HepG2 (cell line): ENCODE measurements around the gene ZKSCAN5. TPM values are rescaled to one million over a fixed set of nuclear protein-coding genes. Genes with fewer than 3 reads are reported as not detected.

ENCODE experiments used
- CREM ChIP-seq, 2 experiments: sonication (generic) in 1 of 2; formaldehyde crosslinking in 1 of 2; IDR thresholded peaks; 2 replicates each; pipeline versions ENCODE4 v1.4.0 to v1.6.1; 2016 to 2020; ENCODE audit warnings: antibody characterized with exemption in 1 of 2, mild to moderate bottlenecking in 1 of 2, missing genetic modification reagents in 1 of 2
- DZIP1 ChIP-seq: sonication (generic); formaldehyde crosslinking; IDR thresholded peaks from 2 replicates; pipeline ENCODE4 v1.5.0; 2020; ENCODE audit warnings: mild to moderate bottlenecking, missing genetic modification reagents
- FOXJ3 ChIP-seq: sonication (generic); formaldehyde crosslinking; IDR thresholded peaks from 2 replicates; pipeline ENCODE4 v1.4.0; 2020; ENCODE audit warnings: missing genetic modification reagents, mild to moderate bottlenecking, borderline replicate concordance
- GABPA ChIP-seq, 2 experiments: IDR thresholded peaks; 2 replicates each; pipeline ENCODE4 v1.6.1; 2011 to 2016; ENCODE audit warnings: low read depth in 2 of 2, low read length in 1 of 2, missing biosample characterization in 1 of 2, missing genetic modification characterization in 1 of 2
- GATAD1 ChIP-seq: IDR thresholded peaks from 2 replicates; pipeline ENCODE4 v1.6.1; 2016; ENCODE audit warnings: missing genetic modification reagents, missing compliant biosample characterization
- HNF1B ChIP-seq: sonication (generic); formaldehyde crosslinking; IDR thresholded peaks from 2 replicates; pipeline ENCODE4 v1.5.1; 2020; ENCODE audit warnings: mild to moderate bottlenecking, moderate library complexity, missing genetic modification reagents
- JUN ChIP-seq: sonication (generic); formaldehyde crosslinking; IDR thresholded peaks from 2 replicates; pipeline ENCODE4 v1.4.0; 2020; ENCODE audit warnings: mild to moderate bottlenecking, missing genetic modification reagents
- KDM1A ChIP-seq: IDR thresholded peaks from 2 replicates; pipeline ENCODE4 v1.6.1; 2016; ENCODE audit warnings: missing compliant biosample characterization
- KDM5A ChIP-seq: fragments of 200-600 bp; sonication (generic); IDR thresholded peaks from 2 replicates; pipeline ENCODE4 v1.7.0; 2018; ENCODE audit warnings: antibody characterized with exemption, mild to moderate bottlenecking, low read length, borderline replicate concordance
- POLR2A ChIP-seq, 2 experiments: IDR thresholded peaks; 2 replicates each; pipeline ENCODE4 v1.6.1; 2011; ENCODE audit warnings: low read depth in 2 of 2, low read length in 2 of 2, mild to moderate bottlenecking in 1 of 2, moderate library complexity in 1 of 2; ENCODE audit not compliant: insufficient read depth in 1 of 2
- SRSF9 ChIP-seq: fragments of 200-400 bp; formaldehyde crosslinking; IDR thresholded peaks from 2 replicates; pipeline ENCODE4 v1.6.1; 2018; ENCODE audit warnings: borderline replicate concordance, mild to moderate bottlenecking, low read depth, low read length; ENCODE audit not compliant: insufficient read depth, poor library complexity, severe bottlenecking
- TEF ChIP-seq: sonication (generic); formaldehyde crosslinking; IDR thresholded peaks from 2 replicates; pipeline ENCODE4 v1.5.0; 2020; ENCODE audit warnings: missing genetic modification reagents
- TFDP2 ChIP-seq: sonication (generic); formaldehyde crosslinking; IDR thresholded peaks from 2 replicates; pipeline ENCODE4 v1.4.0; 2020; ENCODE audit warnings: missing genetic modification reagents
- YEATS2 ChIP-seq: sonication (generic); formaldehyde crosslinking; IDR thresholded peaks from 2 replicates; pipeline ENCODE4 v1.4.0; 2020; ENCODE audit warnings: missing genetic modification reagents, borderline replicate concordance
- ZFP36 ChIP-seq: fragments of 150-350 bp; IDR thresholded peaks from 2 replicates; pipeline ENCODE4 v1.6.1; 2018; ENCODE audit warnings: borderline replicate concordance, low read length, low read depth; ENCODE audit not compliant: partially characterized antibody
- ZFP41 ChIP-seq: sonication (generic); formaldehyde crosslinking; IDR thresholded peaks from 2 replicates; pipeline ENCODE4 v1.4.0; 2020; ENCODE audit warnings: mild to moderate bottlenecking, missing genetic modification reagents, borderline replicate concordance
- ZNF124 ChIP-seq: sonication (generic); formaldehyde crosslinking; IDR thresholded peaks from 2 replicates; pipeline ENCODE4 v1.4.0; 2020; ENCODE audit warnings: missing genetic modification reagents
- ZNF331 ChIP-seq: sonication (generic); formaldehyde crosslinking; IDR thresholded peaks from 2 replicates; pipeline ENCODE4 v1.4.0; 2020; ENCODE audit warnings: missing genetic modification reagents
- ZNF577 ChIP-seq: sonication (generic); formaldehyde crosslinking; IDR thresholded peaks from 2 replicates; pipeline ENCODE4 v1.4.0; 2020; ENCODE audit warnings: mild to moderate bottlenecking, low read depth, missing genetic modification reagents, borderline replicate concordance
- ZNF691 ChIP-seq: sonication (generic); formaldehyde crosslinking; IDR thresholded peaks from 2 replicates; pipeline ENCODE4 v1.4.0; 2020; ENCODE audit warnings: missing genetic modification reagents, low read depth, mild to moderate bottlenecking, borderline replicate concordance
- ZSCAN9 ChIP-seq: IDR thresholded peaks from 2 replicates; pipeline ENCODE4 v1.6.1; 2016; ENCODE audit warnings: borderline replicate concordance
- polyA plus RNA-seq, 8 experiments: library from polyadenylated mRNA; depleted of rRNA in 3 of 8; stranded (reverse) in 7 of 8; unstranded in 1 of 8; fragments of >200 nt; fragmentation: Illumina TruSeq in 4 of 8; extraction: Trizol in 4 of 8; gene quantifications; 2 replicates each; pipeline versions ENCODE4 v1.2.1 to v1.2.3, GENCODE V29; 2011 to 2016; ENCODE audit warnings: low read depth in 4 of 8, missing spikeins in 1 of 8, mixed read lengths in 1 of 8; ENCODE audit not compliant: insufficient read depth in 1 of 8
- total RNA-seq, 5 experiments: library from RNA; depleted of rRNA; stranded (reverse); fragments of >200 nt; fragmentation: Illumina TruSeq; extraction: Trizol; gene quantifications; 2 replicates each; pipeline ENCODE4 v1.2.3, GENCODE V29; 2016; ENCODE audit warnings: low read depth in 1 of 5

ZKSCAN5 gene
- total and polyA plus RNA-seq, 2 of the 13 experiments (the other 11 are each of a cell fraction or from before 2014, with no cell fraction given), result 5.5 to 11.7 TPM

DNA sequence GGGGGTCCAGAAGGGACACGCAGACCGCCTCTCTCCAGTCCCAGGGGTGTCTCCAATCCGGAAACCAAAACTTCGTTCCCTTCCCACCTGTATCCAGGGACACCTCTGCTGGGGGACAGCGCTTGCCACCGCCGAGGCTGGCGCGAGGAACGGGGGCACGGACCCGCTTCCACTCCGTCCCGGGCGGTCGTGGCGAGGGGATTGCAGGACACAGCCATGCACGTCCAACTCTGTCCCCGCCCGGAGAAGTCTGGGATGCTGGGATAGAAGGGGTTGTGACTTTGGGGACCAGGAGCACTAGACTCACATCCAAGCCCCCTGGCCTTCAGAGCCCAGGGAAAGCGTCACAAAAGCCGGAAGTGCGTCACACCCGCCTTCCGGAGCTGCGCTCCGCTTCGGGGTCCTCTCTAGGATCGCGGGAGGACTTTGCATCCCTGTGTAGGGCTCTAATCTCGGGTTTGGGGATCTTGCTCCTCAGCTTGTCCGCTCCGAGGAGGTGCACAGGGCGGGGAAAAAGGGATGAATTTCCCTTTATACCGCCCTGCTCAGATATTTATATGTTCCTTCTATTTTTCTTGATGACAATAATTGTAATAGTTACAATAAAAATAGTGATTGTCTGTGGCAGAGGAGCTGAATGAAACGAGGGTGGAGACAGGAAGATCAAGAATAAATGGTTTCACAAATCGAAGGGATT is 47.5 kb downstream of the ZKSCAN5 start, which contains the start of gene FAM200A (continued):
- TF ChIP-seq ZNF331 (CRISPR knock-in tag), result peak; percentile 70; the same call in 1 of the 2 replicates
- peak; percentile 97 for TF ChIP-seq CREM (IDR thresholded peaks at IDR 0.05)
- TF ChIP-seq CREM (CRISPR knock-in tag; IDR thresholded peaks at IDR 0.05), result peak; percentile 80
- TF ChIP-seq TEF (CRISPR knock-in tag), result no peak
- no peak for TF ChIP-seq JUN (CRISPR knock-in tag)
- peak; percentile 67; the same call in 1 of the 2 replicates for TF ChIP-seq ZFP41 (CRISPR knock-in tag)
- TF ChIP-seq HNF1B, result peak; percentile 29; the same call in 1 of the 2 replicates
- peak; percentile 98 for TF ChIP-seq YEATS2
- no peak for TF ChIP-seq ZNF577
- peak; percentile 95 for TF ChIP-seq KDM5A
- TF ChIP-seq ZSCAN9, result peak; percentile 91; the same call in 1 of the 2 replicates
- peak; percentile 41; the same call in 1 of the 2 replicates for TF ChIP-seq TFDP2 (CRISPR knock-in tag)
- no peak for TF ChIP-seq SRSF9
- TF ChIP-seq FOXJ3 (CRISPR knock-in tag), result no peak
- no peak for TF ChIP-seq ZFP36
- no peak; the same call in 1 of the 2 replicates for TF ChIP-seq ZNF691 (CRISPR knock-in tag)
- TF ChIP-seq ZNF124, result 0 out of 2 replicates have a peak, but pooled peaks have one; percentile 40
- TF ChIP-seq GATAD1, result peak; percentile 97
- TF ChIP-seq GABPA (IDR thresholded peaks at IDR 0.05; ENCODE audit: low read depth, low read length), result peak; percentile 91
- peak; percentile 99 for TF ChIP-seq GABPA (CRISPR knock-in tag; IDR thresholded peaks at IDR 0.05; ENCODE audit: low read depth)
- peak; percentile 32; the same call in 1 of the 2 replicates for TF ChIP-seq KDM1A (CRISPR knock-in tag)
- peak; percentile 85 for TF ChIP-seq POLR2A (IDR thresholded peaks at IDR 0.05; ENCODE audit: insufficient read depth in 1 of 2, low read depth in 2 of 2, low read length in 2 of 2)
- 0 out of 2 replicates have a peak, but pooled peaks have one; percentile 29 for TF ChIP-seq DZIP1
